Gastroesophageal sphincter (tissue), 4 donors: ENCODE measurements around the gene F2RL2. TPM values are rescaled to one million over a fixed set of nuclear protein-coding genes. Genes with fewer than 3 reads are reported as not detected.

Experiments used
- ATAC-seq: fragments of 150-250 bp; one replicate; pipeline ENCODE4 v1.9.1; 2016; ENCODE audit warnings: mild to moderate bottlenecking, moderate library complexity
- H3K27ac ChIP-seq, 4 donors: fragments of 200-600 bp; sonication (generic) in 3 of 4; 1 replicate in 3 of 4; 2 replicates in 1 of 4; pipeline ENCODE4 v1.5.1; 2016 to 2019
- H3K27me3 ChIP-seq: fragments of 200-600 bp; sonication (generic); one replicate; pipeline ENCODE4 v1.5.1; 2019
- H3K36me3 ChIP-seq, 2 donors: fragments of 200-600 bp; sonication (generic); one replicate each; pipeline ENCODE4 v1.5.1; 2019; ENCODE audit warnings: control low read depth in 1 of 2
- H3K4me1 ChIP-seq, 3 donors: fragments of 200-600 bp; sonication (generic); 1 replicate in 2 of 3; 2 replicates in 1 of 3; pipeline ENCODE4 v1.5.1; 2016 to 2019; ENCODE audit warnings: control low read depth in 2 of 3
- H3K4me3 ChIP-seq, 2 donors: fragments of 200-600 bp; sonication (generic); one replicate each; pipeline ENCODE4 v1.5.1; 2019; ENCODE audit warnings: mild to moderate bottlenecking in 1 of 2, moderate library complexity in 1 of 2
- H3K9me3 ChIP-seq, 3 donors: fragments of 200-600 bp; sonication (generic); one replicate each; pipeline ENCODE4 v1.5.1; 2017 to 2019; ENCODE audit warnings: control low read depth in 2 of 3
- CTCF ChIP-seq, 4 experiments: fragments of 200-600 bp in 2 of 4; fragments of 450-650 bp in 2 of 4; sonication (generic) in 1 of 4; IDR thresholded peaks; one replicate each; pipeline ENCODE4 v1.5.1; 2017 to 2019; ENCODE audit warnings: antibody characterized with exemption in 4 of 4, mild to moderate bottlenecking in 2 of 4, moderate library complexity in 2 of 4
- EP300 ChIP-seq: sonication (generic); formaldehyde crosslinking; IDR thresholded peaks from one replicate; pipeline ENCODE4 v1.6.1; 2017; ENCODE audit warnings: antibody characterized with exemption, mild to moderate bottlenecking
- POLR2A ChIP-seq, 2 donors: fragments of 450-650 bp; IDR thresholded peaks; one replicate each; pipeline ENCODE4 v1.6.1; 2017; ENCODE audit warnings: antibody characterized with exemption in 2 of 2, mild to moderate bottlenecking in 2 of 2, moderate library complexity in 1 of 2
- POLR2AphosphoS5 ChIP-seq: sonication (generic); formaldehyde crosslinking; IDR thresholded peaks from one replicate; pipeline ENCODE4 v1.6.1; 2017; ENCODE audit warnings: antibody characterized with exemption
- WGBS, 2 donors: methylation state at CpG; one replicate each; pipeline ENCODE4 v1.1.5; 2018; ENCODE audit warnings: low coverage in 1 of 2; 5-methylcytosine and 5-hydroxymethylcytosine counted together
- total RNA-seq, 4 donors: library from RNA; depleted of rRNA; stranded (reverse); fragments of >200 nt; gene quantifications; one replicate each; pipeline ENCODE4 v1.1.0, GENCODE V29; 2016

F2RL2 gene
- total RNA-seq, 4 donors from 2014 or later: 2.4 to 8.4 (median 5.1) TPM

GRCh38 chr5:76590027-76590426, 33.2 kb downstream of the F2RL2 start:
- Histone ChIP-seq H3K27me3 (no peaks in the 10 kb centered on the region), H3K4me3 (no peak overlapping the region), H3K36me3 (no peaks in the 10 kb centered on the region), H3K27ac (no peak overlapping the region), H3K4me1 (no peaks in the 10 kb centered on the region), H3K9me3 (no peaks in the 10 kb centered on the region)
- 88 to 100% methylated on average over 1 of the region's 1 CpG for WGBS, 2 donors
- no peak for ATAC-seq
- TF ChIP-seq POLR2AphosphoS5 (no peak), EP300 (no peak), CTCF (IDR thresholded peaks at IDR 0.05) (no peak), POLR2A (IDR thresholded peaks at IDR 0.05) (no peak)

- Histone ChIP-seq H3K36me3 (no peaks in the 10 kb centered on the region), H3K4me3 (no peak overlapping the region), H3K27me3 (no peaks in the 10 kb centered on the region), H3K9me3 (no peaks in the 10 kb centered on the region), H3K4me1 (no peaks in the 10 kb centered on the region), H3K27ac (no peak overlapping the region)
- 86 to 96% methylated on average over 3 to 4 of the region's 4 CpGs for WGBS, 2 donors
- TF ChIP-seq POLR2AphosphoS5 (no peak), EP300 (no peak)
- no peak for ATAC-seq
Observed at GRCh38 chr5:76586531-76586930, 36.7 kb downstream of the F2RL2 start.

- Histone ChIP-seq H3K27me3 (no peaks in the 10 kb centered on the region), H3K36me3 (no peaks in the 10 kb centered on the region), H3K4me3 (no peak overlapping the region), H3K9me3 (no peaks in the 10 kb centered on the region), H3K27ac (no peak overlapping the region), H3K4me1 (no peaks in the 10 kb centered on the region)
- ATAC-seq: no peak
- 58 to 65% methylated on average over 3 of the region's 3 CpGs for WGBS, 2 donors
- no peak for TF ChIP-seq POLR2AphosphoS5
- TF ChIP-seq POLR2A (IDR thresholded peaks at IDR 0.05): no peak
Observed at GRCh38 chr5:76585783-76586217, 37.4 kb downstream of the F2RL2 start.

GRCh38 chr5:76583163-76584047, 39.8 kb downstream of the F2RL2 start:
- TF ChIP-seq EP300 (no peak), POLR2AphosphoS5 (no peak), CTCF (IDR thresholded peaks at IDR 0.05) (no peak), POLR2A (IDR thresholded peaks at IDR 0.05) (no peak)
- Histone ChIP-seq H3K9me3 (no peaks in the 10 kb centered on the region), H3K27ac (no peak overlapping the region), H3K4me1 (no peaks in the 10 kb centered on the region), H3K4me3 (no peak overlapping the region), H3K27me3 (no peaks in the 10 kb centered on the region), H3K36me3 (no peaks in the 10 kb centered on the region)
- WGBS, 2 donors: 37 to 44% methylated on average over 5 to 7 of the region's 7 CpGs
- ATAC-seq: no peak

GRCh38 chr5:76582230-76583162, 40.7 kb downstream of the F2RL2 start:
- no peak overlapping the region for H3K4me3 ChIP-seq
- TF ChIP-seq EP300: no peak
- no peak for TF ChIP-seq POLR2A (IDR thresholded peaks at IDR 0.05)
- TF ChIP-seq CTCF (IDR thresholded peaks at IDR 0.05): no peak
- TF ChIP-seq POLR2AphosphoS5: no peak
- no peaks in the 10 kb centered on the region for H3K27me3 ChIP-seq
- H3K36me3 ChIP-seq: no peaks in the 10 kb centered on the region
- H3K9me3 ChIP-seq: no peaks in the 10 kb centered on the region
- no peak overlapping the region for H3K27ac ChIP-seq
- H3K4me1 ChIP-seq: no peaks in the 10 kb centered on the region
- ATAC-seq: no peak
- 82 to 85% methylated on average over 4 to 6 of the region's 6 CpGs for WGBS, 2 donors
